Peyer's patch (tissue), 4 donors: ENCODE data around the gene TSPYL1. TPM values are rescaled to one million over a fixed set of nuclear protein-coding genes. Genes with fewer than 3 reads are reported as not detected.
A peak's percentile ranks its signal among the peaks of the same experiment; 100 is the strongest.

Experiments used
- DNase-seq, 3 donors: peaks; one replicate each; pipeline ENCODE4 v3.0.0-alpha.2; 2017 to 2019
- H3K27ac ChIP-seq, 4 donors: fragments of 200-600 bp; sonication (generic); one replicate each; pipeline ENCODE4 v1.5.1; 2016 to 2019
- H3K27me3 ChIP-seq, 2 donors: fragments of 200-600 bp; sonication (generic); one replicate each; pipeline ENCODE4 v1.5.1; 2019
- H3K36me3 ChIP-seq, 3 donors: fragments of 200-600 bp; sonication (generic); one replicate each; pipeline ENCODE4 v1.5.1; 2016 to 2019
- H3K4me1 ChIP-seq, 4 donors: fragments of 200-600 bp; sonication (generic); one replicate each; pipeline ENCODE4 v1.5.1; 2016 to 2019
- H3K4me3 ChIP-seq, 4 donors: fragments of 200-600 bp; sonication (generic); 1 replicate in 3 of 4; 2 replicates in 1 of 4; pipeline ENCODE4 v1.5.1; 2016 to 2019; ENCODE audit warnings: mild to moderate bottlenecking in 1 of 4
- H3K9me3 ChIP-seq, 4 donors: fragments of 200-600 bp; sonication (generic); one replicate each; pipeline ENCODE4 v1.5.1; 2016 to 2019; ENCODE audit warnings: mild to moderate bottlenecking in 1 of 4
- POLR2A ChIP-seq, 2 donors: fragments of 450-650 bp; IDR thresholded peaks; one replicate each; pipeline ENCODE4 v1.5.1; 2017; ENCODE audit warnings: antibody characterized with exemption in 2 of 2, mild to moderate bottlenecking in 2 of 2, moderate library complexity in 2 of 2
- total RNA-seq, 4 donors: library from RNA; depleted of rRNA; stranded (reverse); fragments of >200 nt; gene quantifications; one replicate each; pipeline ENCODE4 v1.1.0, GENCODE V29; 2016
- TF ChIP-seq, protein P1 (sequence below), 6 experiments: fragments of 450-650 bp in 4 of 6; fragments of 200-600 bp in 2 of 6; sonication (generic) in 1 of 6; IDR thresholded peaks; one replicate each; pipeline ENCODE4 v1.5.1; 2017 to 2019; ENCODE audit warnings: antibody characterized with exemption in 6 of 6, mild to moderate bottlenecking in 3 of 6, moderate library complexity in 1 of 6

Gene TSPYL1
- total RNA-seq, 4 donors from 2014 or later, result 33.0 to 49.6 (median 42.3) TPM

DNA sequence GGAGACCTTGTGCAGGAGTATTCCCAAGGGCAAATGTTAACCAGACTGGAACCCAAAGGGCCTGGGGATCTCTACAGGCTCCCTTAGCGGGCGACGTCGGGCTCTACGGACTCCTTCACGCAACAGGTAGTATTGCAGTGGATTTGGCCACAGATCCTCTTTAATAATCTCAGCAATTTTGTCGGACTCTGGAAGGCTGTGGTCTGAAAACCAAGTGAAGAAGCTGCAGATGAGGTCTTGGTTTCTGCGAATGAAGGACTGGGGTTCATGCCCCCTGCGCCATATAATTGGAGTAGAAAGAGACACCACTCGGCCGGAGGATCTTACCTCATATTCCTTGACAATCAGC lies 1.3 kb downstream of the TSPYL1 start:
- Histone ChIP-seq H3K4me3 (peak overlapping the region; percentile 80 to 89 (median 84)), H3K27me3 (no peaks in the 10 kb centered on the region), H3K36me3 (peaks cover 0 to 17% (median 0%) of the 10 kb centered on the region in 3 donors), H3K9me3 (no peaks in the 10 kb centered on the region), H3K4me1 (peaks cover 0 to 47% (median 12%) of the 10 kb centered on the region in 4 donors), H3K27ac (peak overlapping the region; percentile 97 to 99 (median 98))
- no peak for TF ChIP-seq POLR2A (IDR thresholded peaks at IDR 0.05)
- TF ChIP-seq, protein P1, sequence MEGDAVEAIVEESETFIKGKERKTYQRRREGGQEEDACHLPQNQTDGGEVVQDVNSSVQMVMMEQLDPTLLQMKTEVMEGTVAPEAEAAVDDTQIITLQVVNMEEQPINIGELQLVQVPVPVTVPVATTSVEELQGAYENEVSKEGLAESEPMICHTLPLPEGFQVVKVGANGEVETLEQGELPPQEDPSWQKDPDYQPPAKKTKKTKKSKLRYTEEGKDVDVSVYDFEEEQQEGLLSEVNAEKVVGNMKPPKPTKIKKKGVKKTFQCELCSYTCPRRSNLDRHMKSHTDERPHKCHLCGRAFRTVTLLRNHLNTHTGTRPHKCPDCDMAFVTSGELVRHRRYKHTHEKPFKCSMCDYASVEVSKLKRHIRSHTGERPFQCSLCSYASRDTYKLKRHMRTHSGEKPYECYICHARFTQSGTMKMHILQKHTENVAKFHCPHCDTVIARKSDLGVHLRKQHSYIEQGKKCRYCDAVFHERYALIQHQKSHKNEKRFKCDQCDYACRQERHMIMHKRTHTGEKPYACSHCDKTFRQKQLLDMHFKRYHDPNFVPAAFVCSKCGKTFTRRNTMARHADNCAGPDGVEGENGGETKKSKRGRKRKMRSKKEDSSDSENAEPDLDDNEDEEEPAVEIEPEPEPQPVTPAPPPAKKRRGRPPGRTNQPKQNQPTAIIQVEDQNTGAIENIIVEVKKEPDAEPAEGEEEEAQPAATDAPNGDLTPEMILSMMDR (IDR thresholded peaks at IDR 0.05), result no peak
- DNase-seq, result no peak

GRCh38 chr6:116277124-116277523 lies 2.6 kb downstream of the TSPYL1 start:
- H3K27me3 ChIP-seq, result no peaks in the 10 kb centered on the region
- H3K4me3 ChIP-seq, result peak overlapping the region; percentile 80 to 89 (median 84)
- no peak for TF ChIP-seq POLR2A (IDR thresholded peaks at IDR 0.05)
- TF ChIP-seq, protein P1 (IDR thresholded peaks at IDR 0.05), result no peak
- no peak for DNase-seq
- no peaks in the 10 kb centered on the region for H3K9me3 ChIP-seq
- H3K4me1 ChIP-seq, result peaks cover 0 to 47% (median 12%) of the 10 kb centered on the region in 4 donors
- H3K27ac ChIP-seq, result peak overlapping the region in 2 of 4 donors; percentile 3 to 6
- peaks cover 0 to 22% (median 0%) of the 10 kb centered on the region in 3 donors for H3K36me3 ChIP-seq

DNA sequence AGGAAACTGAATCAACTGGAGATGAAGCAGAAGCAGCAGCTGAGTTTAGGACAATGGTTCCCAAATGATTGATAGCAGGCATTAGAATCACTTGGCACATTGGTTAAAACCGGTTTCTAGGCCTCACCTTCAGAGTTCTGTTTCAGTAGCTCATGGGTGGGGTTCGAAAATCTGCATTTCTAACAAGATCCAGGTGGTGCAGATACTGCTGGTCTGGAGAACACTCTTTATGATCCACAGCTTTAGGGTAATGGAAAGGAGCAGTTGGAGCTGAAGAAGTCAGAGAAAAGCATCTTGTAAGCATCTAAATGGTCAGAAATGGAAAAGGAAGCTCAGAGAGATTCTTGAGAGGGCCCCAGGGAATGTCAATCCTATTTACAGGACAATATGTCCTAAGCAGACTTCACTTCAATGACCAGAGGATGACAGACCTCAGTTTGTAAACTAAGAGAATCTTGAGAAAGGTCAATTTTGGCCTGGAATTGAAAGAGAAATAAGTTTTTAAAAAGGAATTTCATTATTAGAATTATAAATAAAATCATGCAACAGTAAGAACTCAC lies 8.5 kb downstream of the TSPYL1 start:
- Histone ChIP-seq H3K27ac (no peak overlapping the region), H3K27me3 (no peaks in the 10 kb centered on the region), H3K9me3 (no peaks in the 10 kb centered on the region), H3K36me3 (peaks cover 0 to 18% (median 0%) of the 10 kb centered on the region in 3 donors), H3K4me1 (peaks cover 0 to 16% (median 6%) of the 10 kb centered on the region in 4 donors), H3K4me3 (no peak overlapping the region)
- DNase-seq, result no peak
- TF ChIP-seq, protein P1 (IDR thresholded peaks at IDR 0.05), result no peak
- TF ChIP-seq POLR2A (IDR thresholded peaks at IDR 0.05), result no peak

DNA sequence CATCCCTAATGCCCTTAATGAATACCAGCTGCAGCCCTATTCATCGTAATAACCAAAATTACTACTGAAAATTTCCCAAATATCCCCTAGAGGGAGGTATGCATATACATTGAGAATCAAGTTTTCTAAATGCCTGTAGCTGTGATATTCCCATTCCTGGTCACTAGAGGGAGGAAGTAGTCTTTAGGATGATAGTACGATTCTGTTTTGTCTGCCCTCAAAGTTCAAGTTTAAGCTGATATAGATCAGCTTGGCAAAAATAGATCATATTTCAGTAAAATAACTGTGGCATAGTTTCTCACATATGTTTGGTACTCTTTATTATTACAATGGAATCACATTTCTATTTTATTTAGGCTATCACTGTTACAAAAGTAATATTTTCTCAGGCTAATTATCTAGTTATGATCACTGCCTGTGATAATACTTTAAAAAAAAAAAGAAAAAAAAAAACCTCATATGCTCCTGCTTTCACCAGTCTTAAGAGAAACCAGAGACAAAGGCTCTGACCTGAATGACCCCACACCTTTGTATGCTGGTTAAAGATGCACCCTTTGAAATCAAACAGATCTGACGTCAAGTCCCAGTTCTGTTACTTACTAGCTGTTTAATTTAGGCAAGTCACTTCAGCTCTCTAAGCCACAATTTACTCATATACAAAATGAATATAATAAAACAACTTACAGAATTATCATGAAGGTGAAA lies 11.0 kb downstream of the TSPYL1 start:
- H3K36me3 ChIP-seq, result peaks cover 0 to 8% (median 0%) of the 10 kb centered on the region in 3 donors
- no peaks in the 10 kb centered on the region for H3K9me3 ChIP-seq
- DNase-seq, result no peak
- no peaks in the 10 kb centered on the region for H3K4me1 ChIP-seq
- no peak overlapping the region for H3K27ac ChIP-seq
- TF ChIP-seq, protein P1 (IDR thresholded peaks at IDR 0.05), result peak; percentile 42 to 92 (median 80)
- TF ChIP-seq POLR2A (IDR thresholded peaks at IDR 0.05), result no peak
- no peaks in the 10 kb centered on the region for H3K27me3 ChIP-seq
- H3K4me3 ChIP-seq, result no peak overlapping the region

DNA sequence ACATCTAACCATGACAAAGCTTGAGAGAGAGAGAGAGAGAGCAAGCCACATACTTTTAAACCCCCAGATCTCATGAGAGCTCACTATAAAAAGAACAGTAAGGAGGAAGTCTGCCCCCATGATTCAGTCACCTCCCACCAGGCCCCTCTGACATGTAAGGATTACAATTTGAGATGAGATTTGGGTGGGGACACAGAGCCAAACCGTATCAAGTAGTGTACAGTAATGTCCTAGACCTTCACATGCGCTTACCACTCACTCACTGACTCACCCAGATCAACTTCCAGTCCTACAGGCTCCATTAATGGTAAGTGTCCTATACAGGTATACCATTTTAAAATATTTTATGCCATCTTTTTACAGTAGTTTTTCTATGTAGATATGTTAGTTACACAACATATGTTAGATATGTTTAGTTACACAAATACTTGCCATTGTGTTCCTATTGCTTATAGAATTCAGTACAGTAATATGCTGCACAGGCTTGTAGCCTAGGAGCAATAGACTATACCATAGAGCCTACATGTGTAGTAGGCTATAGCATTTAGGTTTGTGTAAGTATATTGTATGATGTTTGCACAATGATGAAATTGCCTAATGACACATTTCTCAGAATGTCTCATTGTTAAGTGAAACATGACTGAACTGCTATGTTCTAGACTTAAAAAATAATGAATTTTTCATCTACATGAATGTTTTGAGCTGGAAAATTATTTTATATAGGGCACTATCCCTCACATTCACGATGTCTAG lies 11.7 kb downstream of the TSPYL1 start:
- Histone ChIP-seq H3K27ac (no peak overlapping the region), H3K4me1 (no peaks in the 10 kb centered on the region), H3K4me3 (no peak overlapping the region), H3K36me3 (peaks cover 0 to under 1% (median 0%) of the 10 kb centered on the region in 3 donors), H3K27me3 (no peaks in the 10 kb centered on the region), H3K9me3 (no peaks in the 10 kb centered on the region)
- TF ChIP-seq, protein P1 (IDR thresholded peaks at IDR 0.05), result no peak
- no peak for TF ChIP-seq POLR2A (IDR thresholded peaks at IDR 0.05)
- no peak for DNase-seq
